HUES64 (cell line): ENCODE measurements around the gene LLGL2.
"Not testable (repeated sequence)": the region's sequence is repeated elsewhere in the genome, so short reads cannot be mapped to it uniquely, and the experiment has no call there.

Experiments
- H3K27ac ChIP-seq: 2 replicates; pipeline ENCODE4 v1.7.0; 2013; ENCODE audit warnings: low read depth, low read length, inconsistent platforms
- H3K27me3 ChIP-seq: 2 replicates; pipeline ENCODE4 v1.6.1; 2013; ENCODE audit warnings: mild to moderate bottlenecking, low read length; ENCODE audit not compliant: insufficient read depth
- H3K36me3 ChIP-seq: 2 replicates; pipeline ENCODE4 v1.6.1; 2013; ENCODE audit warnings: mild to moderate bottlenecking, low read length; ENCODE audit not compliant: insufficient read depth
- H3K4me1 ChIP-seq: 2 replicates; pipeline ENCODE4 v1.6.1; 2013; ENCODE audit warnings: mild to moderate bottlenecking, low read length, moderate library complexity; ENCODE audit not compliant: insufficient read depth
- H3K4me3 ChIP-seq: 2 replicates; pipeline ENCODE4 v1.5.1; 2013; ENCODE audit warnings: mild to moderate bottlenecking, low read length, moderate library complexity
- H3K9ac ChIP-seq: 2 replicates; pipeline ENCODE4 v1.6.1; 2013; ENCODE audit warnings: mild to moderate bottlenecking, low read depth, low read length
- H3K9me3 ChIP-seq: 2 replicates; pipeline ENCODE4 v1.6.1; 2013; ENCODE audit warnings: low read depth, low read length; ENCODE audit not compliant: insufficient read depth
- WGBS: fragments of 150-250, 120-280 bp; methylation state at CpG from one replicate; pipeline ENCODE4 v1.1.7; 2013; ENCODE audit warnings: missing lambda C conversion rate; 5-methylcytosine and 5-hydroxymethylcytosine counted together

The LLGL2 gene

GRCh38 chr17:75590849-75591721 is 65.6 kb downstream of the LLGL2 start:
- peaks cover 31% of the 10 kb centered on the region for H3K27me3 ChIP-seq
- H3K9me3 ChIP-seq, result 0 out of 2 replicates have a peak, but pooled peaks cover under 1% of the 10 kb centered on the region
- no peaks in the 10 kb centered on the region for H3K36me3 ChIP-seq
- no peak overlapping the region for H3K9ac ChIP-seq
- H3K4me3 ChIP-seq, result no peak overlapping the region
- no peak overlapping the region for H3K27ac ChIP-seq
- H3K4me1 ChIP-seq, result peaks cover 4% of the 10 kb centered on the region
- WGBS, result 88% methylated on average over 12 of the region's 12 CpGs

GRCh38 chr17:75591722-75592302 is 66.3 kb downstream of the LLGL2 start:
- Histone ChIP-seq H3K4me3 (no peak overlapping the region), H3K4me1 (peaks cover 4% of the 10 kb centered on the region), H3K27me3 (peaks cover 31% of the 10 kb centered on the region), H3K27ac (no peak overlapping the region), H3K36me3 (no peaks in the 10 kb centered on the region), H3K9me3 (no peaks in the 10 kb centered on the region), H3K9ac (no peak overlapping the region)
- 87% methylated on average over 7 of the region's 7 CpGs for WGBS

GRCh38 chr17:75592348-75593020 is 67.0 kb downstream of the LLGL2 start:
- 89% methylated on average over 16 of the region's 17 CpGs for WGBS
- Histone ChIP-seq H3K9ac (no peak overlapping the region), H3K27me3 (peaks cover 25% of the 10 kb centered on the region), H3K36me3 (no peaks in the 10 kb centered on the region), H3K4me3 (no peak overlapping the region), H3K4me1 (peaks cover under 1% of the 10 kb centered on the region), H3K9me3 (no peaks in the 10 kb centered on the region), H3K27ac (no peak overlapping the region)

DNA sequence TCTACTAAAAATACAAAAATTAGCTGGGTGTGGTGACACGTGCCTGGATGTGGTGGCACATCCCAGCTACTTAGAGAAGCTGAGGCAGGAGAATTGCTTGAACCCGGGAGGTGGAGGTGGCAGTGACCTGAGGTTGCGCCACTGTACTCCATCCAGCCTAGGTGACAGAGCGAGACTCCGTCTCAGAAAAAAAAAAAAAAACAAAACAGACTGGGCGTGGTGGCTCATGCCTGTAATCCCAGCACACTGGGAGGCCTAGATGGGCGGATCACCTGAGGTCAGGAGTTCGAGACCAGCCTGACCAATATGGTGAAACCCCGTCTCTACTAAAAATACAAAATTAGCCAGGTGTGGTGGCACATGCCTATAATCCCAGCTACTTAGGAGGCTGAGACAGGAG is 67.9 kb downstream of the LLGL2 start:
- peaks cover 16% of the 10 kb centered on the region for H3K27me3 ChIP-seq
- H3K4me1 ChIP-seq, H3K9me3 ChIP-seq, H3K4me3 ChIP-seq, H3K9ac ChIP-seq, H3K27ac ChIP-seq, H3K36me3 ChIP-seq: not testable (repeated sequence)
- WGBS, result 94% methylated on average over 9 of the region's 9 CpGs

GRCh38 chr17:75594499-75595283 is 69.2 kb downstream of the LLGL2 start:
- Histone ChIP-seq H3K27ac (no peak overlapping the region), H3K4me3 (no peak overlapping the region), H3K9me3 (no peaks in the 10 kb centered on the region), H3K36me3 (no peaks in the 10 kb centered on the region), H3K9ac (no peak overlapping the region), H3K4me1 (no peaks in the 10 kb centered on the region), H3K27me3 (peaks cover 7% of the 10 kb centered on the region)
- WGBS, result 89% methylated on average over 28 of the region's 28 CpGs

- no peaks in the 10 kb centered on the region for H3K4me1 ChIP-seq
- H3K4me3 ChIP-seq, result no peak overlapping the region
- no peak overlapping the region for H3K9ac ChIP-seq
- no peaks in the 10 kb centered on the region for H3K9me3 ChIP-seq
- H3K27me3 ChIP-seq, result peaks cover under 1% of the 10 kb centered on the region; the same call in 1 of the 2 replicates
- no peak overlapping the region for H3K27ac ChIP-seq
- 86% methylated on average over 13 of the region's 13 CpGs for WGBS
- no peaks in the 10 kb centered on the region for H3K36me3 ChIP-seq
These were observed 69.9 kb downstream of the LLGL2 start for GRCh38 chr17:75595284-75595919.

DNA sequence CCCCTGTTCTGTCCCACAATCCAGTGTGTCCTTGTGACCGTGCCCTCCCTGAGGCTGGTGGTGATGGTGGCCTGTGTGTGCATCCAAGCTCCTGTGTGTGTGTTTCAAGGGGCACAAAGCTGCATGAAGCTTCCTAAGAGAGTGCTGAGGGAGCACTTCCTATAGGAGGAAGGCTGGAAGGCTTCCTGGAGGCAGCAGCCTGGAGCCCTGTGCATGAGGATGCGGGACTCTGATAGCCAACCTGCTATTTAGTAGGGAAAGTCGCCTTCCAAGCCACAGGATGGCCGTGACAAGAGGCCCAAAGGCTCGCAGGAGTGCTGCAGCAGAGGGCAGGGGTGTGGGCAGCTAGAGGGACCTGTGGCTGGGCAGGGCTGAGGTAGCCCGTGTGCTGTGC is 70.4 kb downstream of the LLGL2 start:
- no peak overlapping the region for H3K9ac ChIP-seq
- H3K9me3 ChIP-seq, result no peaks in the 10 kb centered on the region
- no peak overlapping the region for H3K4me3 ChIP-seq
- H3K36me3 ChIP-seq, result no peaks in the 10 kb centered on the region
- WGBS, result 89% methylated on average over 6 of the region's 6 CpGs
- no peak overlapping the region for H3K27ac ChIP-seq
- H3K4me1 ChIP-seq, result no peaks in the 10 kb centered on the region
- H3K27me3 ChIP-seq, result no peaks in the 10 kb centered on the region

DNA sequence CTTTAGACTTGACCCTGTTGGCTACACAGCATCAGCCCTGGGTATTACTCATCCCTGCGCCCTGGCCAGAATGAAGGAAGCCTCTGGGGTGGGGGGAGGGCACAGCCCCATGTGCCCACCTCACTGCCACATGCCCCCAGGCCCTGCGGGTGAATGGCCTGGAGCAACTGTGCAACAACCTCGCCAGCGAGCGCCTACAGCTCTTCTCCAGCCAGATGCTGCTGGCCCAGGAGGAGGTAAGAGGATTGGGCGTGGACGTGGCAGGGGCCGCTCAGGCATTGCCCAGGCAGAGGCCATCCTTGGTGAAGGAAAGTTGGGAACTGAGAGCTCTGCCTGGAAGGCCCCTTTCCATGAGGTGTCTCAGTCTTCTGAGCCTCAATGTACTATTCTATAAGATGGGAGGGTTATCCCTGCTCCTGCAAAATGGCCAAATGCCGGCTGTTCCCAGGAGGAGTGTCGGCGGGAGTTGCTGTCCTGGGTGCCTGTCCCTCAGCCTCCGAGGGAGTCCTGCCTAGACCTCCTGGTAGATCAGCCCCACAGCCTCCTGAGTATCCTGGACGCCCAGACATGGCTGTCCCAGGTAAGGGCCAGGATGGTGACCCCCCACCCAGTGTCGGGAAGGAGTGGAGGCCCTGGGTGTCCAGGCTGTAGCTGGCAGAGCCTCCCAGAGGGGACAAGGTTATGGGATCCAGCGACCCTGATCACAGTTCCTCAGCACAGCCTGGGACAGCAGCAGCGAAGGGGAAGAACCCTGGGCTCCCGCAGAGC is 71.0 kb downstream of the LLGL2 start:
- Histone ChIP-seq H3K9me3 (no peaks in the 10 kb centered on the region), H3K4me1 (no peaks in the 10 kb centered on the region), H3K9ac (no peak overlapping the region), H3K27ac (no peak overlapping the region), H3K27me3 (no peaks in the 10 kb centered on the region), H3K4me3 (no peak overlapping the region), H3K36me3 (no peaks in the 10 kb centered on the region)
- 91% methylated on average over 17 of the region's 17 CpGs for WGBS

DNA sequence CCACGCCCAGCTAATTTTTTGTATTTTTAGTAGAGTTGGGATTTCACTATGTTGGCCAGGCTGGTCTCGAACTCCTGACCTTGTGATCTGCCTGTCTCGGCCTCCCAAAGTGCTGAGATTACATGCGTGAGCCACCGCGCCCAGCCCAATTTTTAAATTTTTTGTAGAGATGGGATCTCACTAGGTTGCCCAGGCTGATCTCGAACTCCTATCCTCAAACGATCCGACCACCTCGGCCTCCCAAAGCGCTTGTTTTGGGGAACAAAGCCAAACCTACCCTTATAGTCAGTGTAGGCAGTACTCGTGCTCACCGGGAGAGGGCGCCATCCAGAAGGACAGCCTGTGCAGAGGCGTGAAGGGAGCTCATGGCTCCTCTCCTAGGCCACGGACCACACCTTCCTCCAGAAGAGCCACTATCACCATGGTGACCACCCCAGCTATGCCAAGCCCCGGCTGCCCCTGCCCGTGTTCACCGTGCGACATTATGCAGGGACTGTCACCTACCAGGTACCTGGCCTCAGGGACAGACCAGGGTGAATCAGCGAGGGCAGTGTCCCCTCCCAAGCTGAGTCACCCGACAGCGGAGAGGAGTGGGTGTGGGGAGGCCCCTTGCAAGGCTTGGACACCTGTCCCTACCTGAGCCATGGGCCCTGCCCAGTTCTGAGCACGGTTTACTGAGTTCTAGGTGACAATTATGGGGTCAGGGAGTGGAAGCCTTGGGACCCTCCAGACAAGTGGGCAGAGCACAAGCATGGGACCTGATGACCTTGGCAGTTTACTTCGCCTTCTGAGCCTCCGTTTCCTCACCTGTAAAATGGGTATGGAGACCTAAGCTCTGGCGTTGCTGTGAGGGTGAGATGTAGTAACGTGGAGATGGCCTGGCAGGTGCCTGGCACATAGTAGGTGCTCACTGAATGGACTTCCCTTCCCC is 75.8 kb downstream of the LLGL2 start:
- H3K4me3 ChIP-seq, result no peak overlapping the region
- no peak overlapping the region for H3K27ac ChIP-seq
- H3K9me3 ChIP-seq, result no peaks in the 10 kb centered on the region
- H3K4me1 ChIP-seq, result no peaks in the 10 kb centered on the region
- H3K9ac ChIP-seq, result no peak overlapping the region
- H3K36me3 ChIP-seq, result no peaks in the 10 kb centered on the region
- no peaks in the 10 kb centered on the region for H3K27me3 ChIP-seq
- WGBS, result 68% methylated on average over 28 of the region's 28 CpGs
